ENCODE data around the gene CFTR.
A peak's percentile ranks its signal among the peaks of the same experiment; 100 is the strongest.

The CFTR gene

DNA sequence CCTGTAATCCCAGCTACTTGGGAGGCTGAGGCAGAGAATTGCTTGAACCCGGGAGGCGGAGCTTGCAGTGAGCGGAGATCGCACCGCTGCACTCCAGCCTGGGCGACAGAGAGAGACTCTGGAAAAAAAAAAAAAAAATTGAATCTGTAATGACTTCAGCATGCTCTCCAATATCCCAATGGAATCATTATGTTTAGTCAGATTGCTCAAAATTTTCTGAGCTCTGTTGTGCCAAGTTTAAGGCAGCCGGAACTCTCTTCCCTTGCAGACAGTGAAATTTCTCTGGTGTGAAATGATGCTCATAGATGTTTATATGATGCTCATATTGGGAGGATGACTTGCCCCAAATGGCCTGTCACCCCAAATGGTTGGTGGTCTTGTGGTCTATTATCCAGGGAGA, 212.5 kb downstream of the CFTR start:
- Histone ChIP-seq H3K56ac (ENCODE audit: low read length) (no peak overlapping the region), H3K36me3 (ENCODE audit: control insufficient read depth, insufficient read depth, low read length) (no peaks in the 10 kb centered on the region), H4K5ac (ENCODE audit: low read length) (no peak overlapping the region), H3K4me2 (ENCODE audit: low read length) (no peak overlapping the region), H2BK120ac (ENCODE audit: low read depth, low read length) (no peak overlapping the region), H3K79me2 (ENCODE audit: control insufficient read depth, insufficient read depth, low read length) (no peaks in the 10 kb centered on the region), H2AK5ac (ENCODE audit: low read length) (no peak overlapping the region), H3K79me1 (ENCODE audit: low read length) (no peaks in the 10 kb centered on the region), H3K4me1 (ENCODE audit: control insufficient read depth, low read depth, low read length) (peaks cover 5% of the 10 kb centered on the region), H3K27ac (ENCODE audit: low read depth, low read length) (no peak overlapping the region), H3K18ac (ENCODE audit: low read length) (no peak overlapping the region), H3K4me3 (ENCODE audit: low read length) (no peak overlapping the region), H2BK5ac (ENCODE audit: low read length) (no peak overlapping the region), H3K9ac (ENCODE audit: low read length) (no peak overlapping the region), H3K4ac (ENCODE audit: low read depth, low read length) (no peak overlapping the region), H3K27me3 (ENCODE audit: insufficient read depth, low read length, poor library complexity) (no peaks in the 10 kb centered on the region), H2BK15ac (replicated peaks; ENCODE audit: low read depth) (no peak overlapping the region), H4K8ac (ENCODE audit: low read depth, low read length) (no peak overlapping the region), H3K23ac (ENCODE audit: low read length) (no peak overlapping the region)
- DNase-seq, result no peak
- no CpG with 5 or more reads among the region's 7 CpGs for WGBS (ENCODE audit: extremely low coverage, insufficient coverage, low lambda C conversion rate)

DNA sequence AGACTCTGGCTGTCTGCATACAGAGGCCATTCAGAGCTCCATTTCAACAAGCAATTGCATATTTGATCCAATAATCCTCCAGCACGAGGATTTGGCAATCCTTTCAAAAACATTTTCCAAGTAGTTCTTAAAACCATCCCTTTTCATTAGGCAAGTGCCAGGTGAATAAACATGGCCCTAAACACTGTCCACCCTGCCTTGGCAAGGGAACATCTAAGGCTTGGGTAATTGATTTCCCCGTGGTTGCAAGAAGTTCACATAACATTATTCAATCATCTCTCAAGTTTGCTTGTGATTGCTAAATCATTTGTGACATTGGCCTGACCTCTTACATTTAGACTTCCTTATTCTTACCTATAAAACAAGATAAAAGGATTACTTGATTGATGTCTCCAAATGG, 218.2 kb downstream of the CFTR start:
- H3K79me1 ChIP-seq (ENCODE audit: low read length), result no peaks in the 10 kb centered on the region
- H3K23ac ChIP-seq (ENCODE audit: low read length), result no peak overlapping the region
- no peak overlapping the region for H3K4me2 ChIP-seq (ENCODE audit: low read length)
- no peak for DNase-seq
- H2AK5ac ChIP-seq (ENCODE audit: low read length), result no peak overlapping the region
- H3K4ac ChIP-seq (ENCODE audit: low read depth, low read length), result no peak overlapping the region
- no peaks in the 10 kb centered on the region for H3K79me2 ChIP-seq (ENCODE audit: control insufficient read depth, insufficient read depth, low read length)
- no peak overlapping the region for H3K9ac ChIP-seq (ENCODE audit: low read length)
- WGBS (ENCODE audit: extremely low coverage, insufficient coverage, low lambda C conversion rate), result no CpG with 5 or more reads among the region's 2 CpGs
- no peak overlapping the region for H2BK15ac ChIP-seq (replicated peaks; ENCODE audit: low read depth)
- H4K5ac ChIP-seq (ENCODE audit: low read length), result no peak overlapping the region
- H3K4me3 ChIP-seq (ENCODE audit: low read length), result no peak overlapping the region
- no peaks in the 10 kb centered on the region for H3K36me3 ChIP-seq (ENCODE audit: control insufficient read depth, insufficient read depth, low read length)
- H3K27ac ChIP-seq (ENCODE audit: low read depth, low read length), result no peak overlapping the region
- no peak overlapping the region for H3K56ac ChIP-seq (ENCODE audit: low read length)
- no peak overlapping the region for H2BK5ac ChIP-seq (ENCODE audit: low read length)
- no peaks in the 10 kb centered on the region for H3K27me3 ChIP-seq (ENCODE audit: insufficient read depth, low read length, poor library complexity)
- no peak overlapping the region for H3K18ac ChIP-seq (ENCODE audit: low read length)
- H2BK120ac ChIP-seq (ENCODE audit: low read depth, low read length), result no peak overlapping the region
- H3K4me1 ChIP-seq (ENCODE audit: control insufficient read depth, low read depth, low read length), result no peaks in the 10 kb centered on the region
- H4K8ac ChIP-seq (ENCODE audit: low read depth, low read length), result no peak overlapping the region

DNA sequence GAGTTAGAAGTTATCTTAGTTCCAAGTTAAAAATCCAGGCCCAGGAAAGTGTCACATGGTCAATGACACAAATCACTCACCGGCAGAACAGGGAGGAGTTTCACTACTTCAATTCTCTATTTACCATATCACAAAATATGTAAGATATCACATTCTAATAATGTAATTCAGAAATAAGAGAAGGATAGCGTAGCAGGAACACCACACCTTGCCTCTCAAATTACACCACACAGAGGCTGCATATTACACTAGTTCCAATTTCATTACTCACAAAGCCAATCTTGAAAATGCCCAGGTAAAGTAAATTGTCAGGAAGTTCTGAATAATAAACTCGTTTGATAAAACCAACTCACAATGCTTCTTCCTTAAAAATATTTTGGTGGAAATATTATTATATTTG, 224.2 kb downstream of the CFTR start:
- WGBS (ENCODE audit: extremely low coverage, insufficient coverage, low lambda C conversion rate), result no CpG with 5 or more reads among the region's 3 CpGs
- no peak overlapping the region for H3K23ac ChIP-seq (ENCODE audit: low read length)

DNA sequence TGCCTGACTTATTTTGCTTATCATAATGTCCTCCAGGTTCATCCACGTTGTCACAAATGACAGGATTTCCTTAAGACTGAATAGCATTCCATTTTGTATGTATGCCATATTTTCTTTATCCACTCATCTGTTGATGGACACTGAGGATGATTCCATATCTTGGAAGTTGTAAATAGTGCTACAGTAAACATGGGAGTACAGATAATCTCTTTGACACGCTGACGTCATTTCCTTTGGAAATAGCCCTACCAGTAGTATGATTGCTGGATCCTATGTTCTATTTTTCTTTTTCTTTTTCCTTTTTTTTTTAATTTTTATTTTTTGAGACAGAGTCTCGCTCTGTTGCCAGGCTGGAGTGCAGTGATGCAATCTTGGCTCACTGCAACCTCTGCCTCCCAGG, 225.8 kb downstream of the CFTR start:
- H3K23ac ChIP-seq (ENCODE audit: low read length), result no peak overlapping the region
- no peak overlapping the region for H4K5ac ChIP-seq (ENCODE audit: low read length)
- H2AK5ac ChIP-seq (ENCODE audit: low read length), result no peak overlapping the region
- no peak overlapping the region for H2BK15ac ChIP-seq (replicated peaks; ENCODE audit: low read depth)
- no peaks in the 10 kb centered on the region for H3K79me1 ChIP-seq (ENCODE audit: low read length)
- H3K4me3 ChIP-seq (ENCODE audit: low read length), result no peak overlapping the region
- H3K4me1 ChIP-seq (ENCODE audit: control insufficient read depth, low read depth, low read length), result no peaks in the 10 kb centered on the region
- H3K56ac ChIP-seq (ENCODE audit: low read length), result no peak overlapping the region
- H4K8ac ChIP-seq (ENCODE audit: low read depth, low read length), result no peak overlapping the region
- H3K4ac ChIP-seq (ENCODE audit: low read depth, low read length), result no peak overlapping the region
- H3K18ac ChIP-seq (ENCODE audit: low read length), result no peak overlapping the region
- DNase-seq, result no peak
- H3K79me2 ChIP-seq (ENCODE audit: control insufficient read depth, insufficient read depth, low read length), result no peaks in the 10 kb centered on the region
- H3K27ac ChIP-seq (ENCODE audit: low read depth, low read length), result no peak overlapping the region
- no CpG with 5 or more reads among the region's 4 CpGs for WGBS (ENCODE audit: extremely low coverage, insufficient coverage, low lambda C conversion rate)
- H3K9ac ChIP-seq (ENCODE audit: low read length), result no peak overlapping the region
- no peaks in the 10 kb centered on the region for H3K27me3 ChIP-seq (ENCODE audit: insufficient read depth, low read length, poor library complexity)
- H2BK120ac ChIP-seq (ENCODE audit: low read depth, low read length), result no peak overlapping the region
- no peak overlapping the region for H3K4me2 ChIP-seq (ENCODE audit: low read length)
- H3K36me3 ChIP-seq (ENCODE audit: control insufficient read depth, insufficient read depth, low read length), result no peaks in the 10 kb centered on the region
- no peak overlapping the region for H2BK5ac ChIP-seq (ENCODE audit: low read length)

More for the DNA sequence above, 224.2 kb downstream of the CFTR start:
- no peak overlapping the region for H3K4ac ChIP-seq (ENCODE audit: low read depth, low read length)
- H3K79me1 ChIP-seq (ENCODE audit: low read length), result no peaks in the 10 kb centered on the region
- no peak for DNase-seq
- H3K36me3 ChIP-seq (ENCODE audit: control insufficient read depth, insufficient read depth, low read length), result no peaks in the 10 kb centered on the region
- H2BK15ac ChIP-seq (replicated peaks; ENCODE audit: low read depth), result no peak overlapping the region
- no peak overlapping the region for H4K5ac ChIP-seq (ENCODE audit: low read length)
- no peak overlapping the region for H3K18ac ChIP-seq (ENCODE audit: low read length)
- H3K4me3 ChIP-seq (ENCODE audit: low read length), result no peak overlapping the region
- H3K4me1 ChIP-seq (ENCODE audit: control insufficient read depth, low read depth, low read length), result no peaks in the 10 kb centered on the region
- no peak overlapping the region for H3K9ac ChIP-seq (ENCODE audit: low read length)
- no peak overlapping the region for H2AK5ac ChIP-seq (ENCODE audit: low read length)
- no peak overlapping the region for H3K4me2 ChIP-seq (ENCODE audit: low read length)
- H3K27me3 ChIP-seq (ENCODE audit: insufficient read depth, low read length, poor library complexity), result no peaks in the 10 kb centered on the region
- no peaks in the 10 kb centered on the region for H3K79me2 ChIP-seq (ENCODE audit: control insufficient read depth, insufficient read depth, low read length)
- no peak overlapping the region for H2BK5ac ChIP-seq (ENCODE audit: low read length)
- no peak overlapping the region for H3K27ac ChIP-seq (ENCODE audit: low read depth, low read length)
- peak overlapping the region; percentile 5 for H4K8ac ChIP-seq (ENCODE audit: low read depth, low read length)
- H3K56ac ChIP-seq (ENCODE audit: low read length), result no peak overlapping the region
- no peak overlapping the region for H2BK120ac ChIP-seq (ENCODE audit: low read depth, low read length)

DNA sequence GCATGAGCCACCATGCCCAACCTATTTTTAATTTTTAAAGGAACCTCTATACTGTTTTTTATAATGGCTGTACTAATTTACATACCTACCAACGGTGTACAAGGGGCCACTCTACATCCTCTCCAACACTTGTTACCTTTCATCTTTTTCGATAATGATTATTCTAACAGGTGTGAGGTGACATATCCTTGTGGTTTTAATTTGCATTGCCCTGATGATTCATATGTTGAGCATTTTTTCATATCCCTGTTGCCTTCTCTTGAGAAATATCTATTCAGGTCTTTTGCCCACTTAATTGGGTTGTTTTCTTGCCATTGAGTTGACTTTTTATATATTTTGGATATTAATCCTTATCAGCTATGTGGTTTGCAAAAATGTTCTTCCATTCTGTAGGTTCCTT, 226.4 kb downstream of the CFTR start:
- WGBS (ENCODE audit: extremely low coverage, insufficient coverage, low lambda C conversion rate), result no CpG with 5 or more reads among the region's 2 CpGs
- no peak overlapping the region for H2BK15ac ChIP-seq (replicated peaks; ENCODE audit: low read depth)

DNA sequence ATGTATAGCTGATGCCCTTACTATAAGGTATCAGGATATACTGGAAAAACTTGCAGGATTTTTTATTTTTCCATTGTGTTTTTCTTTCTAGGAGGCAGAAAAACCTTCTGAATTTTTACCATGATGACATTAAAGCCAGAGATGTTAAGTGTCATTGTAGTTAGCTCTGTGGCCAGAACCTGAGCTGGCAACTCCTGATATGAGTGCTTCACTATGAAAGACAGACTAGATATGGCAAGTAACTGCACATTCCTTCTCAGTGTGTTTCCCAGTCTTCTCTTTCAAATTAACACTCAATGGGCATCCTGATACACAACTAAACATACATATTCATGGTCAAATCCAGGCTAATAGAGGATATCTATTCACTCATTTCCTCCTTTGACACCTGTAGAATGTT, 227.3 kb downstream of the CFTR start:
- Histone ChIP-seq H2AK5ac (ENCODE audit: low read length) (no peak overlapping the region), H3K4ac (ENCODE audit: low read depth, low read length) (no peak overlapping the region), H4K5ac (ENCODE audit: low read length) (no peak overlapping the region), H3K18ac (ENCODE audit: low read length) (no peak overlapping the region), H2BK5ac (ENCODE audit: low read length) (no peak overlapping the region), H2BK15ac (replicated peaks; ENCODE audit: low read depth) (no peak overlapping the region), H3K4me2 (ENCODE audit: low read length) (no peak overlapping the region), H3K4me3 (ENCODE audit: low read length) (no peak overlapping the region), H3K79me1 (ENCODE audit: low read length) (no peaks in the 10 kb centered on the region), H4K8ac (ENCODE audit: low read depth, low read length) (no peak overlapping the region), H3K9ac (ENCODE audit: low read length) (no peak overlapping the region), H3K27ac (ENCODE audit: low read depth, low read length) (no peak overlapping the region), H3K4me1 (ENCODE audit: control insufficient read depth, low read depth, low read length) (no peaks in the 10 kb centered on the region), H3K56ac (ENCODE audit: low read length) (no peak overlapping the region), H2BK120ac (ENCODE audit: low read depth, low read length) (no peak overlapping the region), H3K27me3 (ENCODE audit: insufficient read depth, low read length, poor library complexity) (no peaks in the 10 kb centered on the region), H3K79me2 (ENCODE audit: control insufficient read depth, insufficient read depth, low read length) (no peaks in the 10 kb centered on the region), H3K23ac (ENCODE audit: low read length) (no peak overlapping the region), H3K36me3 (ENCODE audit: control insufficient read depth, insufficient read depth, low read length) (no peaks in the 10 kb centered on the region)
- DNase-seq, result no peak

More for the DNA sequence above, 226.4 kb downstream of the CFTR start:
- Histone ChIP-seq H2BK120ac (ENCODE audit: low read depth, low read length) (no peak overlapping the region), H3K36me3 (ENCODE audit: control insufficient read depth, insufficient read depth, low read length) (no peaks in the 10 kb centered on the region), H3K79me2 (ENCODE audit: control insufficient read depth, insufficient read depth, low read length) (no peaks in the 10 kb centered on the region), H3K56ac (ENCODE audit: low read length) (no peak overlapping the region), H3K4me2 (ENCODE audit: low read length) (no peak overlapping the region), H3K79me1 (ENCODE audit: low read length) (no peaks in the 10 kb centered on the region), H4K5ac (ENCODE audit: low read length) (no peak overlapping the region), H3K18ac (ENCODE audit: low read length) (no peak overlapping the region), H3K4me3 (ENCODE audit: low read length) (no peak overlapping the region), H3K23ac (ENCODE audit: low read length) (no peak overlapping the region), H3K4me1 (ENCODE audit: control insufficient read depth, low read depth, low read length) (no peaks in the 10 kb centered on the region), H3K4ac (ENCODE audit: low read depth, low read length) (no peak overlapping the region), H3K27ac (ENCODE audit: low read depth, low read length) (no peak overlapping the region), H3K9ac (ENCODE audit: low read length) (no peak overlapping the region), H2AK5ac (ENCODE audit: low read length) (no peak overlapping the region), H2BK5ac (ENCODE audit: low read length) (no peak overlapping the region), H3K27me3 (ENCODE audit: insufficient read depth, low read length, poor library complexity) (no peaks in the 10 kb centered on the region), H4K8ac (ENCODE audit: low read depth, low read length) (no peak overlapping the region)
- no peak for DNase-seq
